Breast epithelium (tissue), 3 donors: Measurements from ENCODE around the gene JTB.

ENCODE experiments used
- POLR2AphosphoS5 ChIP-seq, 3 donors: sonication (generic); formaldehyde crosslinking; IDR thresholded peaks; one replicate each; pipeline ENCODE4 v1.6.1; 2017; ENCODE audit warnings: antibody characterized with exemption in 3 of 3
- TF ChIP-seq, protein P1 (sequence below), 3 donors: fragments of 450-650 bp; IDR thresholded peaks; one replicate each; pipeline ENCODE4 v1.5.1; 2016 to 2017; ENCODE audit warnings: antibody characterized with exemption in 3 of 3, mild to moderate bottlenecking in 3 of 3, moderate library complexity in 3 of 3

DNA sequence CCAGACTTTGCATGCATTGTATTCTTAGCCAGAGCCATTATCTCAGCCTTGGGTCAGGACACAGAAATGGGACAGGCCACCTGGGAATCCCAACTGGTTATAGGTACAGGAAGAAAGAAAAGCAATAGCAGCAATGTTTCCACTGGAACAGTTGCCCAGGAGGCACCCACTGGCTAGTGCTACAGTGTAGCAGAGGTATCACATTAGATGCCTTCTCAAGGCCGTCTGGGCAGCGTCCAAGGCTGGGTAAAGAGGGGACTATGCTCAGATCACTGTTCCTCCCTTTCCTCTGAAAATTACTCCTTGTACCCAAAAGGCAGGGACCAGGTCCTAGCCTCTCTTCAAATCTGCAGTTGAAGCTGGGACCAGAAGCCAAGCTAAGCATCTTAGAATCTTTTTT, 7.1 kb downstream of the JTB start:
- no peak for TF ChIP-seq POLR2AphosphoS5 (IDR thresholded peaks at IDR 0.05)
- TF ChIP-seq, protein P1, sequence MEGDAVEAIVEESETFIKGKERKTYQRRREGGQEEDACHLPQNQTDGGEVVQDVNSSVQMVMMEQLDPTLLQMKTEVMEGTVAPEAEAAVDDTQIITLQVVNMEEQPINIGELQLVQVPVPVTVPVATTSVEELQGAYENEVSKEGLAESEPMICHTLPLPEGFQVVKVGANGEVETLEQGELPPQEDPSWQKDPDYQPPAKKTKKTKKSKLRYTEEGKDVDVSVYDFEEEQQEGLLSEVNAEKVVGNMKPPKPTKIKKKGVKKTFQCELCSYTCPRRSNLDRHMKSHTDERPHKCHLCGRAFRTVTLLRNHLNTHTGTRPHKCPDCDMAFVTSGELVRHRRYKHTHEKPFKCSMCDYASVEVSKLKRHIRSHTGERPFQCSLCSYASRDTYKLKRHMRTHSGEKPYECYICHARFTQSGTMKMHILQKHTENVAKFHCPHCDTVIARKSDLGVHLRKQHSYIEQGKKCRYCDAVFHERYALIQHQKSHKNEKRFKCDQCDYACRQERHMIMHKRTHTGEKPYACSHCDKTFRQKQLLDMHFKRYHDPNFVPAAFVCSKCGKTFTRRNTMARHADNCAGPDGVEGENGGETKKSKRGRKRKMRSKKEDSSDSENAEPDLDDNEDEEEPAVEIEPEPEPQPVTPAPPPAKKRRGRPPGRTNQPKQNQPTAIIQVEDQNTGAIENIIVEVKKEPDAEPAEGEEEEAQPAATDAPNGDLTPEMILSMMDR (IDR thresholded peaks at IDR 0.05): no peak
